SK-N-SH treated with all-trans-retinoic acid at 6 μM for 48 hours (cell line): ENCODE data around the gene MPP2.

ENCODE experiments used
- ATAC-seq: fragments of 200-7000 bp; cut with Tn5 transposase; 3 replicates; pipeline ENCODE4 v1.9.1; 2020; ENCODE audit warnings: mild to moderate bottlenecking, moderate library complexity
- ARNTL ChIP-seq: fragments of 450-650 bp; formaldehyde crosslinking; IDR thresholded peaks from 2 replicates; pipeline ENCODE4 v1.5.0; 2020; ENCODE audit warnings: low read depth, mild to moderate bottlenecking, moderate library complexity, borderline replicate concordance
- BACH2 ChIP-seq: fragments of 250-450 bp; sonication (Bioruptor Pico); IDR thresholded peaks from 2 replicates; pipeline ENCODE4 v1.9.0; 2021; ENCODE audit warnings: mild to moderate bottlenecking, borderline replicate concordance
- CREB5 ChIP-seq: fragments of 250-450 bp; sonication (Bioruptor Pico); IDR thresholded peaks from 2 replicates; pipeline ENCODE4 v1.5.1; 2020; ENCODE audit warnings: low read depth, mild to moderate bottlenecking, moderate library complexity
- CSDC2 ChIP-seq: fragments of 250-450 bp; sonication (Bioruptor Pico); IDR thresholded peaks from 2 replicates; pipeline ENCODE4 v1.5.0; 2020; ENCODE audit warnings: mild to moderate bottlenecking, moderate library complexity
- CSRNP3 ChIP-seq: fragments of 250-450 bp; sonication (Bioruptor Pico); IDR thresholded peaks from 2 replicates; pipeline ENCODE4 v1.5.1; 2021; ENCODE audit warnings: mild to moderate bottlenecking, moderate library complexity
- ESRRG ChIP-seq: fragments of 250-450 bp; sonication (Bioruptor Pico); IDR thresholded peaks from 2 replicates; pipeline ENCODE4 v1.6.1; 2021; ENCODE audit warnings: mild to moderate bottlenecking
- GLIS3 ChIP-seq: fragments of 250-450 bp; sonication (Bioruptor Pico); IDR thresholded peaks from 2 replicates; pipeline ENCODE4 v1.5.0; 2020; ENCODE audit warnings: mild to moderate bottlenecking, moderate library complexity
- ISL1 ChIP-seq: fragments of 250-450 bp; sonication (Bioruptor Pico); IDR thresholded peaks from 2 replicates; pipeline ENCODE4 v2.1.2; 2022; ENCODE audit warnings: mild to moderate bottlenecking, moderate library complexity
- OSR1 ChIP-seq: fragments of 250-450 bp; sonication (Bioruptor Pico); IDR thresholded peaks from 2 replicates; pipeline ENCODE4 v1.8.0; 2022; ENCODE audit warnings: moderate library complexity, mild to moderate bottlenecking, inconsistent platforms
- PATZ1 ChIP-seq: fragments of 250-450 bp; sonication (Bioruptor Pico); IDR thresholded peaks from 2 replicates; pipeline ENCODE4 v1.8.0; 2020; ENCODE audit warnings: mild to moderate bottlenecking, moderate library complexity, borderline replicate concordance
- POU6F1 ChIP-seq: fragments of 250-450 bp; sonication (Bioruptor Pico); IDR thresholded peaks from 2 replicates; pipeline ENCODE4 v1.8.0; 2021; ENCODE audit warnings: low read depth, mild to moderate bottlenecking, moderate library complexity, borderline replicate concordance
- PPARA ChIP-seq: fragments of 250-450 bp; sonication (Bioruptor Pico); IDR thresholded peaks from 2 replicates; pipeline ENCODE4 v1.5.0; 2020; ENCODE audit warnings: mild to moderate bottlenecking, borderline replicate concordance
- SNAI2 ChIP-seq: fragments of 250-450 bp; sonication (Bioruptor Pico); IDR thresholded peaks from 2 replicates; pipeline ENCODE4 v1.5.0; 2020; ENCODE audit warnings: mild to moderate bottlenecking, moderate library complexity
- TCF4 ChIP-seq: fragments of 250-450 bp; sonication (Bioruptor Pico); IDR thresholded peaks from 2 replicates; pipeline ENCODE4 v1.8.0; 2021; ENCODE audit warnings: mild to moderate bottlenecking, moderate library complexity, borderline replicate concordance
- TOX ChIP-seq: fragments of 250-450 bp; sonication (Bioruptor Pico); IDR thresholded peaks from 2 replicates; pipeline ENCODE4 v1.8.0; 2021; ENCODE audit warnings: mild to moderate bottlenecking, moderate library complexity, borderline replicate concordance
- TSHZ2 ChIP-seq: fragments of 250-450 bp; sonication (Bioruptor Pico); IDR thresholded peaks from 2 replicates; pipeline ENCODE4 v1.5.0; 2020; ENCODE audit warnings: mild to moderate bottlenecking, moderate library complexity
- ZC3H10 ChIP-seq: fragments of 250-450 bp; sonication (Bioruptor Pico); IDR thresholded peaks from 2 replicates; pipeline ENCODE4 v1.5.1; 2021; ENCODE audit warnings: mild to moderate bottlenecking, moderate library complexity
- ZFP3 ChIP-seq: fragments of 250-450 bp; sonication (Bioruptor Pico); IDR thresholded peaks from 2 replicates; pipeline ENCODE4 v1.5.0; 2020; ENCODE audit warnings: mild to moderate bottlenecking, moderate library complexity
- ZFP30 ChIP-seq: fragments of 450-650 bp; formaldehyde crosslinking; IDR thresholded peaks from 2 replicates; pipeline ENCODE4 v1.5.0; 2022; ENCODE audit warnings: mild to moderate bottlenecking, moderate library complexity
- ZNF565 ChIP-seq: fragments of 450-650 bp; formaldehyde crosslinking; conservative IDR thresholded peaks from 2 replicates; pipeline ENCODE4 v1.5.0; 2020; ENCODE audit warnings: low read depth, mild to moderate bottlenecking, moderate library complexity
- ZNF70 ChIP-seq: fragments of 450-650 bp; formaldehyde crosslinking; IDR thresholded peaks from 2 replicates; pipeline ENCODE4 v1.5.0; 2020; ENCODE audit warnings: mild to moderate bottlenecking, moderate library complexity
- ZNF8 ChIP-seq: fragments of 450-650 bp; formaldehyde crosslinking; IDR thresholded peaks from 2 replicates; pipeline ENCODE4 v1.5.0; 2020; ENCODE audit warnings: mild to moderate bottlenecking, moderate library complexity

Gene MPP2

DNA sequence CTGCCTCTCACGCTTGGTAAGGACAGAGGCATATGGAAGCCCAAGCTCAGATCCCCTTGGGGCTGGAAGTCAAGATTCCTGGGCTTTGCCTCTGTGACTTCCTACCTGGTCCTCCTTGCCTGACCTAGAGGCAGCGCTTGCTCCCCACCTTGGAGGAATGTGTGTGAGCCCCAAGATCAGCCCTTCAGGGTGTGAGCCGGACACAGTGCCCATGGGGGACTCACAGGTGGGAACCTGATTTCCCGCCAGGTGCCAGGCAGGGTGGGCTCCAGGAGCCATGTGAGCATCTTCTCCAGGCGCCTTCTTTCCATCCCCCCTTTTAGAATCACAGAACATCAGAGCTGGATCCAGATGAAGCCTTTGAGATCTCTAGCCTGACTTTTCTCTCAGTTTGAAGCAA is 50.2 kb downstream of the MPP2 start:
- TF ChIP-seq PPARA (CRISPR knock-in tag) (no peak), ZFP30 (no peak), ARNTL (CRISPR knock-in tag) (no peak), TCF4 (CRISPR knock-in tag) (no peak), ZNF70 (CRISPR knock-in tag) (no peak), ZC3H10 (no peak), TOX (no peak), TSHZ2 (CRISPR knock-in tag) (no peak), OSR1 (CRISPR knock-in tag) (no peak), ZFP3 (CRISPR knock-in tag) (no peak), GLIS3 (CRISPR knock-in tag) (no peak), SNAI2 (no peak), CREB5 (CRISPR knock-in tag) (no peak), POU6F1 (CRISPR knock-in tag) (no peak), BACH2 (CRISPR knock-in tag) (no peak)
- no peak for ATAC-seq

DNA sequence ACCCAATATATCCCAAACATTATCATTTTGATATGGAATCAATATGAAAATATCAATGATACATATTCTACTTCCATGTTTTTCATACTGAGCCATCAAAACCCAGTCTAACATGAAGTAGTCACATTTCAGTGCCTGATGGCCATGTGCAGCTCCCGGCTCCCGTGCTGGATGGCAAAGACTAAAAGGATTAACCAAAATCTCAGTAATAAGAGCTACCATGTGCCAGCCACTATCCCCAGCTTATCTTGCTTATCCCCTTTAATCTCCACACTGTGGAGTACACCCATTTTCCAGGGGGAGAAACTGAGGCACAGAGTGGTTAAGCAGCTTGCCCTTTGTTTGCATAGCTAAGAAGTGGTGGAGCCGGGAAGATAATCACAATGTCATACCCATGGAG is 51.2 kb downstream of the MPP2 start:
- ATAC-seq, result no peak
- TF ChIP-seq ZFP3 (CRISPR knock-in tag) (no peak), CSDC2 (no peak), PATZ1 (CRISPR knock-in tag) (no peak), ZFP30 (no peak), PPARA (CRISPR knock-in tag) (no peak), POU6F1 (CRISPR knock-in tag) (no peak), ISL1 (CRISPR knock-in tag) (no peak), ZC3H10 (no peak), ZNF70 (CRISPR knock-in tag) (no peak), ESRRG (CRISPR knock-in tag) (no peak), SNAI2 (no peak), ZNF8 (CRISPR knock-in tag) (no peak), ZNF565 (CRISPR knock-in tag) (no peak), CREB5 (CRISPR knock-in tag) (no peak), TSHZ2 (CRISPR knock-in tag) (no peak), OSR1 (CRISPR knock-in tag) (no peak), GLIS3 (CRISPR knock-in tag) (no peak), ARNTL (CRISPR knock-in tag) (no peak), CSRNP3 (CRISPR knock-in tag) (no peak)
- TF ChIP-seq, all 23 proteins: peak for 0
